A549 (cell line): Measurements from ENCODE around the gene MACROD1. TPM values are rescaled to one million over a fixed set of nuclear protein-coding genes. Genes with fewer than 3 reads are reported as not detected.
A peak's percentile ranks its signal among the peaks of the same experiment; 100 is the strongest.
"Not testable (repeated sequence)": the region's sequence is repeated elsewhere in the genome, so short reads cannot be mapped to it uniquely, and the experiment has no call there.

Source experiments
- ATAC-seq, 2 experiments: fragments of 200-7000 bp in 1 of 2; fragments of >200 bp in 1 of 2; cut with Nextera tagmentation in 1 of 2; cut with Tn5 transposase in 1 of 2; 3 replicates each; pipeline versions ENCODE4 v1.8.0 to v1.9.1; 2018 to 2020; ENCODE audit warnings: mild to moderate bottlenecking in 1 of 2, moderate library complexity in 1 of 2
- CTCF ChIA-PET: fragments of 300-600 bp; sonication (Branson Sonifier 250); formaldehyde crosslinking; extraction: SDS; loops from one replicate; lab custom pipeline; 2021; ENCODE audit warnings: antibody characterized with exemption, inconsistent platforms; lab: Yijun Ruan, JAX
- POLR2A ChIA-PET: fragments of 350-600 bp; formaldehyde crosslinking; extraction: SDS; loops from one replicate; lab custom pipeline; 2021; ENCODE audit warnings: antibody characterized with exemption, inconsistent platforms; lab: Yijun Ruan, JAX
- DNase-seq, 2 experiments: peaks; one replicate each; pipeline versions ENCODE4 v3.0.0 to v3.0.0-alpha.2; 2011 to 2016; ENCODE audit warnings: low read depth in 1 of 2, low spot score in 1 of 2
- FAIRE-seq: peaks from 2 replicates; lab custom pipeline; 2011; peaks lifted over from hg19 to GRCh38; lab: Jason Lieb, UNC
- H3K27ac ChIP-seq, 2 experiments: fragments of >200 bp; sonication (Bioruptor Twin); formaldehyde crosslinking; 3 replicates each; pipeline ENCODE4 v1.5.1; 2016 to 2017
- H3K4me1 ChIP-seq: fragments of >200 bp; sonication (Bioruptor Twin); formaldehyde crosslinking; 3 replicates; pipeline ENCODE4 v1.6.1; 2016
- H3K4me2 ChIP-seq: fragments of >200 bp; sonication (Bioruptor Twin); formaldehyde crosslinking; 3 replicates; pipeline ENCODE4 v1.6.1; 2016
- H3K4me3 ChIP-seq: fragments of >200 bp; sonication (Bioruptor Twin); formaldehyde crosslinking; 3 replicates; pipeline ENCODE4 v1.5.1; 2016
- H3K9me3 ChIP-seq: fragments of >200 bp; sonication (Bioruptor Twin); formaldehyde crosslinking; 3 replicates; pipeline ENCODE4 v1.6.1; 2016
- ATOH8 ChIP-seq: fragments of 250-450 bp; sonication (Bioruptor Pico); IDR thresholded peaks from 2 replicates; pipeline ENCODE4 v1.5.0; 2020; ENCODE audit warnings: low read depth, mild to moderate bottlenecking, moderate library complexity
- CHD2 ChIP-seq: fragments of 150-350 bp; IDR thresholded peaks from 2 replicates; pipeline ENCODE4 v1.6.1; 2014; ENCODE audit warnings: low read length; ENCODE audit not compliant: partially characterized antibody
- CHD4 ChIP-seq: fragments of 200-600 bp; sonication (generic); IDR thresholded peaks from 2 replicates; pipeline ENCODE4 v1.6.1; 2016; ENCODE audit warnings: antibody characterized with exemption, mild to moderate bottlenecking, borderline replicate concordance
- CTCF ChIP-seq: fragments of >200 bp; sonication (Bioruptor Twin); formaldehyde crosslinking; IDR thresholded peaks from 3 replicates; pipeline ENCODE4 v1.5.1; 2016
- EHF ChIP-seq: fragments of 250-450 bp; sonication (Bioruptor Pico); IDR thresholded peaks from 2 replicates; pipeline ENCODE4 v1.5.0; 2020; ENCODE audit warnings: mild to moderate bottlenecking
- EHMT2 ChIP-seq: fragments of 200-600 bp; sonication (generic); IDR thresholded peaks from 2 replicates; pipeline ENCODE4 v1.6.1; 2016; ENCODE audit warnings: antibody characterized with exemption, low read depth, mild to moderate bottlenecking, moderate library complexity
- ELK1 ChIP-seq: fragments of 150-350 bp; IDR thresholded peaks from 2 replicates; pipeline ENCODE4 v1.6.1; 2014; ENCODE audit warnings: low read depth, mild to moderate bottlenecking, low read length
- HES2 ChIP-seq: fragments of >200 bp; sonication (Bioruptor Twin); formaldehyde crosslinking; IDR thresholded peaks from 2 replicates; pipeline ENCODE4 v1.6.1; 2016
- HEYL ChIP-seq: fragments of 250-450 bp; sonication (Bioruptor Pico); IDR thresholded peaks from 2 replicates; pipeline ENCODE4 v1.8.0; 2021; ENCODE audit warnings: mild to moderate bottlenecking, moderate library complexity
- HOXB13 ChIP-seq: fragments of 250-450 bp; sonication (Bioruptor Pico); IDR thresholded peaks from 2 replicates; pipeline ENCODE4 v1.5.0; 2020; ENCODE audit warnings: low read depth, mild to moderate bottlenecking, moderate library complexity
- JUN ChIP-seq, 2 experiments: fragments of >200 bp; sonication (Bioruptor Twin); formaldehyde crosslinking; IDR thresholded peaks; 2 replicates in 1 of 2; 3 replicates in 1 of 2; pipeline ENCODE4 v1.6.1; 2016 to 2017
- KDM1A ChIP-seq: fragments of 200-600 bp; sonication (generic); IDR thresholded peaks from 2 replicates; pipeline ENCODE4 v1.6.1; 2016; ENCODE audit warnings: low read depth, mild to moderate bottlenecking
- KDM5A ChIP-seq: fragments of 200-600 bp; sonication (generic); IDR thresholded peaks from 2 replicates; pipeline ENCODE4 v1.6.1; 2016; ENCODE audit warnings: antibody characterized with exemption, mild to moderate bottlenecking
- MAFK ChIP-seq: fragments of 450-650 bp; IDR thresholded peaks from 2 replicates; pipeline ENCODE4 v1.6.1; 2014; ENCODE audit not compliant: partially characterized antibody
- NPAS2 ChIP-seq: fragments of 250-450 bp; sonication (Bioruptor Pico); IDR thresholded peaks from 2 replicates; pipeline ENCODE4 v1.8.0; 2022; ENCODE audit warnings: mild to moderate bottlenecking, moderate library complexity, borderline replicate concordance
- NR3C1 ChIP-seq: fragments of >200 bp; sonication (Bioruptor Twin); formaldehyde crosslinking; IDR thresholded peaks from 3 replicates; pipeline ENCODE4 v1.6.1; 2017
- PHF8 ChIP-seq: fragments of 200-600 bp; sonication (generic); IDR thresholded peaks from 2 replicates; pipeline ENCODE4 v1.6.1; 2016; ENCODE audit warnings: low read depth, mild to moderate bottlenecking, antibody characterized with exemption, moderate library complexity, borderline replicate concordance
- POLR2AphosphoS2 ChIP-seq: conservative IDR thresholded peaks from 2 replicates; pipeline ENCODE4 v1.6.1; 2012; ENCODE audit warnings: low read length, improper control_type of control experiment, inconsistent platforms
- RCOR1 ChIP-seq: fragments of 150-350 bp; IDR thresholded peaks from 2 replicates; pipeline ENCODE4 v1.6.1; 2014; ENCODE audit warnings: antibody characterized with exemption, low read length, low read depth
- RFX5 ChIP-seq: fragments of 450-650 bp; IDR thresholded peaks from 2 replicates; pipeline ENCODE4 v1.7.1; 2014; ENCODE audit warnings: antibody characterized with exemption, mild to moderate bottlenecking, moderate library complexity
- ZFP36 ChIP-seq: fragments of 450-650 bp; IDR thresholded peaks from 2 replicates; pipeline ENCODE4 v1.6.1; 2014; ENCODE audit warnings: borderline replicate concordance; ENCODE audit not compliant: partially characterized antibody
- ZNF302 ChIP-seq: fragments of 250-450 bp; sonication (Bioruptor Pico); IDR thresholded peaks from 2 replicates; pipeline ENCODE4 v1.9.0; 2021; ENCODE audit warnings: inconsistent platforms, mild to moderate bottlenecking, moderate library complexity
- WGBS: methylation state at CpG from one replicate; pipeline ENCODE4 v1.1.6; 2017; ENCODE audit errors: missing lambda C conversion rate; 5-methylcytosine and 5-hydroxymethylcytosine counted together
- polyA plus RNA-seq, 4 experiments: library from polyadenylated mRNA; depleted of rRNA in 3 of 4; stranded (reverse); fragments of >200 nt; fragmentation: RNase III in 1 of 4; extraction: RNeasy Plus Mini Kit Qiagen cat#74134 plus additional on column Dnase treatment in 1 of 4; gene quantifications; 2 replicates in 3 of 4; 3 replicates in 1 of 4; pipeline ENCODE4 v1.2.3, GENCODE V29; 2011 to 2017

MACROD1 gene
- polyA plus RNA-seq, 2 of the 4 experiments (the other 2 are of a cell fraction) = 15.1 to 16.6 TPM

- no peak for TF ChIP-seq CTCF
- TF ChIP-seq ZFP36 = no peak
- no peak for TF ChIP-seq RCOR1
Measured at GRCh38 chr11:64051297-64051696, 114.6 kb downstream of the MACROD1 start (continued).

GRCh38 chr11:64049509-64049908 is 116.4 kb downstream of the MACROD1 start:
- no peak for FAIRE-seq
- no peaks in the 10 kb centered on the region for H3K4me1 ChIP-seq
- no peak for DNase-seq

GRCh38 chr11:64048042-64048854 is 117.7 kb downstream of the MACROD1 start:
- CTCF ChIA-PET = interaction anchor here (1.0 to 1.4 kb wide), 5 partner anchors 7 to 25 kb away, joined by 3 to 4 read pairs (median 3); no protein-coding TSS in a partner anchor
- FAIRE-seq (no peak), ATAC-seq (peak in 1 of 2 experiments; percentile 16; a peak in 1 of 6 replicates)

More at GRCh38 chr11:64049509-64049908, 116.4 kb downstream of the MACROD1 start:
- 88% methylated on average over 5 of the region's 8 CpGs for WGBS
- no peak for ATAC-seq
- TF ChIP-seq HEYL (no peak), EHF (no peak), KDM1A (no peak), NR3C1 (no peak), MAFK (no peak), ELK1 (no peak), CHD2 (no peak)
- H3K4me3 ChIP-seq = no peak overlapping the region
- no peak overlapping the region for H3K27ac ChIP-seq
- CTCF ChIA-PET = interaction anchor here (1.0 to 2.0 kb wide), 4 partner anchors 9 to 100 kb away, joined by 3 to 5 read pairs (median 4); no protein-coding TSS in a partner anchor
- H3K9me3 ChIP-seq = no peaks in the 10 kb centered on the region
- no peak overlapping the region for H3K4me2 ChIP-seq
- POLR2A ChIA-PET = no interaction called here

GRCh38 chr11:64047373-64047772 is 118.5 kb downstream of the MACROD1 start:
- CTCF ChIA-PET = interaction anchor here (1.0 to 11.5 kb wide), 3 partner anchors 10 to 102 kb away, joined by 3 to 174 read pairs (median 4); no protein-coding TSS in a partner anchor
- DNase-seq, H3K27ac ChIP-seq, ATAC-seq, H3K4me3 ChIP-seq, POLR2A ChIA-PET, FAIRE-seq, H3K4me1 ChIP-seq, H3K9me3 ChIP-seq, H3K4me2 ChIP-seq: not testable (repeated sequence)
- WGBS = 89% methylated on average over 8 of the region's 8 CpGs

More at GRCh38 chr11:64048042-64048854, 117.7 kb downstream of the MACROD1 start:
- Histone ChIP-seq H3K27ac (no peak overlapping the region), H3K4me2 (no peak overlapping the region), H3K4me3 (no peak overlapping the region), H3K4me1 (no peaks in the 10 kb centered on the region), H3K9me3 (no peaks in the 10 kb centered on the region)
- whole genome bisulfite sequencing = 83% methylated on average over 5 of the region's 19 CpGs
- POLR2A ChIA-PET = no interaction called here
- DNase-seq = no peak
- TF ChIP-seq HES2 (no peak), EHMT2 (no peak), ZNF302 (no peak), ATOH8 (CRISPR knock-in tag) (no peak), JUN (IDR thresholded peaks at IDR 0.05) (no peak), RFX5 (no peak), HEYL (no peak), CHD4 (no peak), CHD2 (no peak), POLR2AphosphoS2 (no peak), KDM5A (no peak), HOXB13 (CRISPR knock-in tag) (no peak), NPAS2 (CRISPR knock-in tag) (no peak), NR3C1 (no peak), PHF8 (no peak)
